CD4-positive, CD25-positive, alpha-beta regulatory T cell (primary cell): ENCODE results near the gene PDE4B. TPM values are rescaled to one million over a fixed set of nuclear protein-coding genes. Genes with fewer than 3 reads are reported as not detected.
A peak's percentile ranks its signal among the peaks of the same experiment; 100 is the strongest.

Source experiments
- ATAC-seq, 2 donors: fragments of 150-1000 bp; cut with Tn5 transposase; one replicate each; pipeline ENCODE4 v1.10.0; 2021; ENCODE audit warnings: low read depth in 2 of 2, moderate number of reproducible peaks in 2 of 2, moderate library complexity in 1 of 2
- DNase-seq, 3 donors: peaks; one replicate each; pipeline versions ENCODE4 v3.0.0 to v3.0.0-alpha.2; 2012 to 2022; ENCODE audit warnings: mixed read lengths in 1 of 3
- H3K27ac ChIP-seq: one replicate; pipeline ENCODE4 v1.7.0; 2013; ENCODE audit warnings: mild to moderate bottlenecking, low read length; ENCODE audit not compliant: insufficient read depth, poor library complexity, severe bottlenecking
- H3K27me3 ChIP-seq: one replicate; pipeline ENCODE4 v1.7.0; 2013; ENCODE audit warnings: low read length; ENCODE audit not compliant: control insufficient read depth, insufficient read depth
- H3K36me3 ChIP-seq: one replicate; pipeline ENCODE4 v1.7.0; 2013; ENCODE audit warnings: mild to moderate bottlenecking, low read length, moderate library complexity; ENCODE audit not compliant: control insufficient read depth, insufficient read depth
- H3K4me1 ChIP-seq: 2 replicates; pipeline ENCODE4 v1.7.0; 2013; ENCODE audit warnings: mild to moderate bottlenecking, low read length; ENCODE audit not compliant: insufficient read depth, control insufficient read depth, poor library complexity, severe bottlenecking
- H3K4me3 ChIP-seq: one replicate; pipeline ENCODE4 v1.7.0; 2013; ENCODE audit warnings: low read depth, mild to moderate bottlenecking, low read length, moderate library complexity
- H3K9me3 ChIP-seq, 2 experiments: 1 replicate in 1 of 2; 2 replicates in 1 of 2; pipeline ENCODE4 v1.7.0; 2013; ENCODE audit warnings: low read length in 2 of 2, mild to moderate bottlenecking in 1 of 2, moderate library complexity in 1 of 2; ENCODE audit not compliant: control insufficient read depth in 2 of 2
- H3K27ac Mint-ChIP-seq, 3 donors: one replicate each; pipeline ENCODE4 v1.8.0; 2020 to 2022; ENCODE audit warnings: mild to moderate bottlenecking in 3 of 3, mixed read lengths in 3 of 3, moderate library complexity in 2 of 3
- H3K27me3 Mint-ChIP-seq: one replicate; pipeline ENCODE4 v1.8.0; 2022; ENCODE audit warnings: mild to moderate bottlenecking, mixed read lengths
- H3K36me3 Mint-ChIP-seq: one replicate; pipeline ENCODE4 v1.8.0; 2020; ENCODE audit warnings: mixed read lengths
- H3K4me1 Mint-ChIP-seq, 4 donors: one replicate each; pipeline ENCODE4 v1.8.0; 2020 to 2022; ENCODE audit warnings: mixed read lengths in 4 of 4, mild to moderate bottlenecking in 1 of 4
- H3K4me3 Mint-ChIP-seq, 4 donors: one replicate each; pipeline ENCODE4 v1.8.0; 2020 to 2022; ENCODE audit warnings: mild to moderate bottlenecking in 4 of 4, mixed read lengths in 4 of 4, moderate library complexity in 3 of 4
- H3K9me3 Mint-ChIP-seq, 7 donors: one replicate each; pipeline ENCODE4 v1.8.0; 2020 to 2022; ENCODE audit warnings: mixed read lengths in 7 of 7, mild to moderate bottlenecking in 3 of 7, moderate library complexity in 2 of 7
- polyA plus RNA-seq, 4 donors: library from polyadenylated mRNA; unstranded; fragments of 300-500 nt; fragmentation: Illumina TruSeq; gene quantifications; one replicate each; pipeline ENCODE4 v1.2.3, GENCODE V29; 2021
- total RNA-seq: library from RNA; stranded (reverse); gene quantifications from one replicate; pipeline ENCODE4 v1.2.3, GENCODE V29; 2022

PDE4B gene
- total and polyA plus RNA-seq, 5 donors from 2014 or later = 63.9 to 200 (median 75.4) TPM

- Histone ChIP-seq H3K27ac (no peak overlapping the region), H3K4me1 (no peaks in the 10 kb centered on the region), H3K36me3 (no peaks in the 10 kb centered on the region), H3K27me3 (no peaks in the 10 kb centered on the region), H3K4me3 (no peak overlapping the region), H3K9me3 (no peaks in the 10 kb centered on the region)
- Mint-ChIP-seq H3K27me3 (no peaks in the 10 kb centered on the region), H3K4me1 (peaks cover 16 to 26% (median 19%) of the 10 kb centered on the region in 4 donors), H3K36me3 (no peaks in the 10 kb centered on the region), H3K9me3 (peaks cover 0 to 4% (median 0%) of the 10 kb centered on the region in 7 donors), H3K27ac (no peak overlapping the region), H3K4me3 (no peak overlapping the region)
- ATAC-seq (no peak), DNase-seq (no peak)
These were observed 500.2 kb downstream of the PDE4B start for GRCh38 chr1:66292944-66293343.

- no peaks in the 10 kb centered on the region for H3K27me3 ChIP-seq
- H3K4me1 Mint-ChIP-seq = peaks cover 11 to 19% (median 16%) of the 10 kb centered on the region in 4 donors
- H3K4me1 ChIP-seq = no peaks in the 10 kb centered on the region
- H3K36me3 Mint-ChIP-seq = no peaks in the 10 kb centered on the region
- H3K9me3 Mint-ChIP-seq = peaks cover 0 to 2% (median 0%) of the 10 kb centered on the region in 7 donors
- DNase-seq = no peak
- no peak overlapping the region for H3K4me3 ChIP-seq
- H3K36me3 ChIP-seq = no peaks in the 10 kb centered on the region
- no peak overlapping the region for H3K27ac ChIP-seq
- no peak overlapping the region for H3K4me3 Mint-ChIP-seq
- H3K27me3 Mint-ChIP-seq = no peaks in the 10 kb centered on the region
- no peaks in the 10 kb centered on the region for H3K9me3 ChIP-seq
- peak; percentile 55 to 77 for ATAC-seq
- H3K27ac Mint-ChIP-seq = no peak overlapping the region
These were observed 502.1 kb downstream of the PDE4B start for GRCh38 chr1:66294707-66295370.

- no peak overlapping the region for H3K27ac ChIP-seq
- H3K27ac Mint-ChIP-seq = peak overlapping the region in 1 of 3 donors; percentile 87
- H3K4me3 ChIP-seq = no peak overlapping the region
- H3K36me3 Mint-ChIP-seq = no peaks in the 10 kb centered on the region
- peaks cover 6% of the 10 kb centered on the region for H3K4me1 ChIP-seq
- no peaks in the 10 kb centered on the region for H3K27me3 Mint-ChIP-seq
- H3K9me3 ChIP-seq = no peaks in the 10 kb centered on the region
- H3K4me1 Mint-ChIP-seq = peaks cover 8 to 19% (median 13%) of the 10 kb centered on the region in 4 donors
- no peaks in the 10 kb centered on the region for H3K9me3 Mint-ChIP-seq
- H3K36me3 ChIP-seq = no peaks in the 10 kb centered on the region
- DNase-seq (no peak), ATAC-seq (no peak)
- no peaks in the 10 kb centered on the region for H3K27me3 ChIP-seq
- no peak overlapping the region for H3K4me3 Mint-ChIP-seq
These were observed 503.1 kb downstream of the PDE4B start for GRCh38 chr1:66295803-66296202.

GRCh38 chr1:66296370-66296769 is 503.7 kb downstream of the PDE4B start:
- Mint-ChIP-seq H3K4me1 (peaks cover 9 to 20% (median 14%) of the 10 kb centered on the region in 4 donors), H3K9me3 (no peaks in the 10 kb centered on the region), H3K27me3 (no peaks in the 10 kb centered on the region), H3K36me3 (no peaks in the 10 kb centered on the region), H3K27ac (no peak overlapping the region), H3K4me3 (no peak overlapping the region)
- Histone ChIP-seq H3K9me3 (no peaks in the 10 kb centered on the region), H3K4me1 (peaks cover 12% of the 10 kb centered on the region), H3K27me3 (no peaks in the 10 kb centered on the region), H3K36me3 (no peaks in the 10 kb centered on the region), H3K27ac (no peak overlapping the region), H3K4me3 (no peak overlapping the region)
- DNase-seq = no peak
- ATAC-seq = no peak

GRCh38 chr1:66296951-66297350 is 504.3 kb downstream of the PDE4B start:
- peaks cover 10 to 22% (median 13%) of the 10 kb centered on the region in 4 donors for H3K4me1 Mint-ChIP-seq
- no peak overlapping the region for H3K27ac ChIP-seq
- no peaks in the 10 kb centered on the region for H3K27me3 ChIP-seq
- ATAC-seq (no peak), DNase-seq (no peak)
- H3K9me3 Mint-ChIP-seq = no peaks in the 10 kb centered on the region
- H3K4me1 ChIP-seq = peaks cover 17% of the 10 kb centered on the region
- no peaks in the 10 kb centered on the region for H3K9me3 ChIP-seq
- no peaks in the 10 kb centered on the region for H3K36me3 ChIP-seq
- no peak overlapping the region for H3K4me3 Mint-ChIP-seq
- H3K27ac Mint-ChIP-seq = no peak overlapping the region
- no peak overlapping the region for H3K4me3 ChIP-seq
- no peaks in the 10 kb centered on the region for H3K27me3 Mint-ChIP-seq
- no peaks in the 10 kb centered on the region for H3K36me3 Mint-ChIP-seq

- Histone ChIP-seq H3K27me3 (no peaks in the 10 kb centered on the region), H3K4me1 (peaks cover 27% of the 10 kb centered on the region), H3K4me3 (no peak overlapping the region), H3K9me3 (no peaks in the 10 kb centered on the region), H3K27ac (no peak overlapping the region), H3K36me3 (no peaks in the 10 kb centered on the region)
- no peaks in the 10 kb centered on the region for H3K36me3 Mint-ChIP-seq
- H3K27ac Mint-ChIP-seq = no peak overlapping the region
- no peak overlapping the region for H3K4me3 Mint-ChIP-seq
- no peaks in the 10 kb centered on the region for H3K9me3 Mint-ChIP-seq
- no peak for ATAC-seq
- H3K4me1 Mint-ChIP-seq = peaks cover 19 to 33% (median 23%) of the 10 kb centered on the region in 4 donors
- no peak for DNase-seq
- H3K27me3 Mint-ChIP-seq = no peaks in the 10 kb centered on the region
These were observed 505.8 kb downstream of the PDE4B start for GRCh38 chr1:66298464-66298863.

GRCh38 chr1:66300280-66300971 is 507.7 kb downstream of the PDE4B start:
- Histone ChIP-seq H3K27ac (peak overlapping the region; percentile 74), H3K4me3 (peak overlapping the region; percentile 77), H3K4me1 (peaks cover 27% of the 10 kb centered on the region), H3K36me3 (no peaks in the 10 kb centered on the region), H3K27me3 (no peaks in the 10 kb centered on the region), H3K9me3 (no peaks in the 10 kb centered on the region)
- peak overlapping the region in 3 of 4 donors; percentile 16 to 84 (median 78) for H3K4me3 Mint-ChIP-seq
- H3K27me3 Mint-ChIP-seq = no peaks in the 10 kb centered on the region
- H3K36me3 Mint-ChIP-seq = no peaks in the 10 kb centered on the region
- no peak for DNase-seq
- no peaks in the 10 kb centered on the region for H3K9me3 Mint-ChIP-seq
- H3K4me1 Mint-ChIP-seq = peaks cover 20 to 33% (median 26%) of the 10 kb centered on the region in 4 donors
- peak overlapping the region; percentile 92 to 97 (median 97) for H3K27ac Mint-ChIP-seq
- ATAC-seq = no peak
